HTERT RPE-1 (cell line): ENCODE results near the gene RGL4.

Experiments used
- in situ Hi-C: fragments of 300-500 bp; cut with MboI; formaldehyde crosslinking; loops from 4 replicates; pipeline ENCODE4 v1.14.3; 2020; ENCODE audit warnings: low sequenced_read_pairs

Gene RGL4

GRCh38 chr22:23677701-23677995, 13.2 kb upstream of the RGL4 start:
- in situ Hi-C loops: no loop called here

DNA sequence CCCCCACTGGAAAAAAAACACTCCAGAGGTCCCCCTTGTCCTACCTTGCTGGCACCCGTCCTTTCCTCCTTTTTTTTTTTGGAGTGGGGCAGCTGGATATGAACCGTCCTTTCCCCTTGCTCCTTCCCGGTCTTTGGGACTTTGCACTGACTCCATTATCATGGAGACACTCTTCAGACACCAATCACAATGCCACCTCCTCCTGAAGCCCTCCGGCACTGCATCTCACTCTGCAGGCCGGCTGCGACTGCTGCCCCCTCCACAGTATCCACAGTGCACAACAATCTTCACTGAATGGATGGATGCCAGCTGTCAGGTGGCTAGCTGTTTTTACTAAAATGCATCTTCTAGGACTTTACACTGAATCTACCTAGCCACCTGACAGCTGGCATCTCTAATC, 12.7 kb upstream of the RGL4 start:
- in situ Hi-C loops: no loop called here

GRCh38 chr22:23681026-23681809, 9.6 kb upstream of the RGL4 start:
- in situ Hi-C loops: no loop called here

DNA sequence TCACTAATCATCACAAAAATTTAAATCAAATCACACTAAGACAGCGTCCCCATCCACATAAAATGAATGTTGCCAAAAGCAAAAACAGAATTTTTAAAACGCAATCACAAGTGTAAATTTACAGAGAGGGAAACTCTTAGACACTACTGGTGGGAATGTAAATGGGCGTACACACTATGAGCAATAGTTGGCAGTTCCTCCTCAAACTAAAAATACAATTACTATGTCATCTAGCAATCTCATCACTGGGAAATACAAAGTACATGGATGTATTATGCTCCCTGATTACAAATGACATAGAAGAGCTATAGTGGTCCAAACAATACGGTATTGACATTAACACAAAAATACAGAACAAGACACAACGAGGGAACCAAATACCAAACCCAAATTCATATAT, 8.7 kb upstream of the RGL4 start:
- in situ Hi-C loops: no loop called here

GRCh38 chr22:23682827-23683355, 7.9 kb upstream of the RGL4 start:
- in situ Hi-C loops: no loop called here

- in situ Hi-C loops: no loop called here
These were observed 7.3 kb upstream of the RGL4 start for GRCh38 chr22:23683545-23683944.

DNA sequence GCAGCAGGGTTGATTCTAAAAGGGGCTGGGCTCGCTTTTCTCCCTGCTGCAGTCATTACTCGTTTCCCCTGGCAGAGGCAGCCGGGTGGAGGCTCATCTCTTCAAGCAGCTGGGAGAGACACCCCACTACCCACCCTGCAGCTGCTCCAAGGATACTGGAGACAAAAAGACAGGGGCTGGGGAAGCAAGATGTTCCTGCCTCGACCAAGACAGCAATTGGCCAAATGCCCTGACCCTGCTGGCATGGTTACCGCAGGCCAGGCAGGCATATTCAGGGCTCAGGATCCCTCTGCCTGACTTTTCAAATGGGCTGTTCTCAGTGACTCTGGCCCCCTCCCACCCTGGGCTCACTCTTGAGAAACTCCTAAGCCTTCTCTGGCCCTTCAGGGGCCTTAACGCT, 6.8 kb upstream of the RGL4 start:
- in situ Hi-C loops: no loop called here

- in situ Hi-C loops: no loop called here
These were observed 6.2 kb upstream of the RGL4 start for GRCh38 chr22:23684561-23685031.

DNA sequence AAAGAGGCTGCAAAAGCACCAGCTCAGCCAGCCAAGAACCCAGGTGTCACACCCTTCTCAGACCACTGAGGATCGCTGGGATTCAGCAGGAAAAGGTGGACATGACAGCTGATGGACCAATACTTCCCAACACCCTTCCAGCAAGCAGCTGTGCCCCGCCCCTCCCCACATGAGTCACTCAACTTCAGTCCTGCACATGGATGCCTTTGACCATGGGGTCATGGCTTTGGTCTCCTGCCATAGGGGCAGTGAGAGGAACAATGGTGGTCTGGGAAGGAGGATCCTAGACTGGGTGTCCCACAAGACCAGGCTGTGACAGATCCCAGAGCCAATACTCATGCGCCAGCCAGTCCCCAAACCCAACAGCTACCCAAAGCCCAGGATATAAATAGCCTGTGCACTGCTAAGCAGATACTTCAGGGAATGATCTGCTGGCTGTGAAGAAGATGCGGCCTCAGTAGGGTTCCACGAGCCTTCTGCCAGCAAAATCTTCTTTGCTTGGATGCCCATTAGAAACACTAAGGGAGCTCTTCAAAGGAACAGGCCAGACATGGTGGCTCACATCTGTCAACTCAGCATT, 5.5 kb upstream of the RGL4 start:
- in situ Hi-C loops: no loop called here

GRCh38 chr22:23686416-23687024, 4.3 kb upstream of the RGL4 start:
- in situ Hi-C loops: no loop called here

DNA sequence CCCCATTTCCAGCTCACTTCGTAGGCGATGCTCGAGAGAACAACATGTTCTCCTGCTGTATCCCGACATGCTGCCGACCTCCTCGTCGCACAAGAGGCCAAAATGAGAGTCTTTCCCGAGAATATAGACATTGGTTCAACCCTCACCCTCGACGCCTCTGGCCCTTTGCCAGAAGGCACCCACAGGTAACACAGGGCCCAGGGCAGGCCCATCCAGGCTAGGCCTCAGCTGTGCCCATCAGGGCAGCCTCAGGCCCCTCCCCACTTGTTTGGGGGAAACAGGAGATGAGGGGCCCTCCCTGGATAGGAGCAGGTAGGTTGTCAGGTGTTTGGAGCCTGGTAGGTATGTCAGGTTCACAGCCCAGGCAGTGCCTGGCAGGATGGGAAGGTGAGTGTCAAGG, 2.7 kb upstream of the RGL4 start:
- in situ Hi-C loops: no loop called here

- in situ Hi-C loops: no loop called here
These were observed 2.2 kb upstream of the RGL4 start for GRCh38 chr22:23688571-23688970.

GRCh38 chr22:23689414-23689813, 1.4 kb upstream of the RGL4 start:
- in situ Hi-C loops: no loop called here

- in situ Hi-C loops: no loop called here
These were observed 1.1 kb downstream of the RGL4 start for GRCh38 chr22:23691748-23692423.

DNA sequence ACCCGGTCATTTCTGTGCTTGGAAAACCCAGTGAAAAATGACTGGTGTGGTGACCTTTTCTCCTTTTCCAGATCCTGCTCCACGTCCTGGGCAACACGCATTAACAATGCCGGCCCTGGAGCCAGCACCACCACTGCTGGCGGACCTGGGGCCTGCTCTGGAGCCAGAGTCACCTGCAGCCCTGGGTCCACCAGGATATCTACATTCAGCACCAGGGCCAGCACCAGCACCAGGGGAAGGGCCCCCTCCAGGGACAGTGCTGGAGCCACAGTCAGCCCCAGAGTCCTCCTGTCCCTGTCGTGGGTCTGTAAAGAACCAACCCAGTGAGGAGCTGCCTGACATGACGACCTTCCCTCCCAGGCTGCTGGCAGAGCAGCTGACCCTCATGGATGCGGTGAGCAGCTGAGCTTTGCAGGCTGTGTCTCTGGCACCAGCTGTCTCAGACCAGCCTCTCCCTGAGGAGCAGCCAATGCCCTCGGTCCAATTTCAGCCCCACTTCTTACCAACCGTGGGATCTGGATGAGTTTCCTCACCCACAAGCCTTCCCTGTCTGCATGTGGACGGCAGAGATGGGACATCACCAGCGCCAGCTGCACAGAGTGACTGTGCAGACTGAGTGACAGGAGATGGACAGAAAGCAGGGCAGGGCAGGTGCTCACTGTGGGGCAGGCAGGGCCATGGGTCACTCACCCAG, 1.9 kb downstream of the RGL4 start:
- in situ Hi-C loops: no loop called here

GRCh38 chr22:23693979-23694680, 3.3 kb downstream of the RGL4 start:
- in situ Hi-C loops: no loop called here

DNA sequence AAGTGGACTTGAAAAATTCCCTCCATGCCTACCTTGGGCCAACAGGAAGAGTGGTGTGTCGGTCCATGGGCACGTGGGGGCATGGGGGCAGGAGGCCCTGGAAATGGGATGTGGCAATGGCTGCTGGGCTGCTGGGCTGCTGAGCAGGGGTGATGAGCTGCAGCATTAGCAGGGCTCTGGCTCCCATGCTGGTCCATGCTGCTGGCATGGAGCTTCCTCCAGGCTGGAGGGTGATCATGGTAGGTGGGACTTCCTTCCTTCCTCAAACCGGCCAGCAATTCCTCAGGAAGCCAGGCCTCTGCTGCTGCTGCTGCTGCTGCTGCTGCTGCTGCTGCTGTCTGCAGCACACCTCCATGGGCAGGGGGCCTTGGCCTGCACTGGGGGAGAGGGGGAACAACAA, 4.3 kb downstream of the RGL4 start:
- in situ Hi-C loops: no loop called here

DNA sequence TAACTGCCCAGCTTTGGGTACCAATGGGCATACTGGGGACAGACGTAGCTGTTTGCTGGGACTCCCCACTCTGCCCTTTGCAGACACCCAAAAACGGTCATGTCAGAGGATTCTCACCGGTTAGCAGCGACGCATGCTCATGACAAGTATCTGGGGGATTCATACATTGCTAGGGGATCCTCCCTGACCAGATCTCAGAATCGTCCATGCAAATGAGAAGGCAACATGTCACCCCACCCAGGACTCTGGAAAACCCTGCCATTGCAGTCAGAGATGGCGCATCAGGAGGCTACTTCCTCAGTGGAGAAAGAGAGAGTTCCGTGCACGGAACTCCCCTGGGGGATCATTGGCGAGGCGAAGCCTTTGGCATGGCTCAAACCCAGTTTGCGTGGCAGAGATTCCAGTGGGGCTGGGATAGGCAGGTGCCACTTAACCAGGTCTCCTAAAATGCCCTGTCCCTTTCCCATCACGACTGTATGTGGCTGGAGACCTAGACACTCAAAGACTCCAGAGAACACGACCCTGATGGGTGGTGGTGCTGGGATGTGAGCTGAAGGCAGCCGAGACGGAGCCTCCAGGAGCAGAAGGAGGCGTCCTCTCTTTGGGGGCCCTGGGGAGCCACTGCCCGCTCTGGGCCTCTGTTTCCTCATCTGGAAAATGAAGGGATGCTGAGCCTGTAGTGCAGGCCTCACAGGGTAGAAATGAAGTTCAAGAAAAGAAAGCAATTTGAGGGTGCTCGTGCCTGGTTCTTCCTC, 4.9 kb downstream of the RGL4 start:
- in situ Hi-C loops: no loop called here

GRCh38 chr22:23696326-23696851, 5.6 kb downstream of the RGL4 start:
- in situ Hi-C loops: no loop called here
